ENCODE results near the gene TMEM121B. TPM values are rescaled to one million over a fixed set of nuclear protein-coding genes. Genes with fewer than 3 reads are reported as not detected.
A peak's percentile ranks its signal among the peaks of the same experiment; 100 is the strongest.

Gene TMEM121B
- polyA plus RNA-seq, 3 donors = 1.4 to 3.2 (median 1.9) TPM

DNA sequence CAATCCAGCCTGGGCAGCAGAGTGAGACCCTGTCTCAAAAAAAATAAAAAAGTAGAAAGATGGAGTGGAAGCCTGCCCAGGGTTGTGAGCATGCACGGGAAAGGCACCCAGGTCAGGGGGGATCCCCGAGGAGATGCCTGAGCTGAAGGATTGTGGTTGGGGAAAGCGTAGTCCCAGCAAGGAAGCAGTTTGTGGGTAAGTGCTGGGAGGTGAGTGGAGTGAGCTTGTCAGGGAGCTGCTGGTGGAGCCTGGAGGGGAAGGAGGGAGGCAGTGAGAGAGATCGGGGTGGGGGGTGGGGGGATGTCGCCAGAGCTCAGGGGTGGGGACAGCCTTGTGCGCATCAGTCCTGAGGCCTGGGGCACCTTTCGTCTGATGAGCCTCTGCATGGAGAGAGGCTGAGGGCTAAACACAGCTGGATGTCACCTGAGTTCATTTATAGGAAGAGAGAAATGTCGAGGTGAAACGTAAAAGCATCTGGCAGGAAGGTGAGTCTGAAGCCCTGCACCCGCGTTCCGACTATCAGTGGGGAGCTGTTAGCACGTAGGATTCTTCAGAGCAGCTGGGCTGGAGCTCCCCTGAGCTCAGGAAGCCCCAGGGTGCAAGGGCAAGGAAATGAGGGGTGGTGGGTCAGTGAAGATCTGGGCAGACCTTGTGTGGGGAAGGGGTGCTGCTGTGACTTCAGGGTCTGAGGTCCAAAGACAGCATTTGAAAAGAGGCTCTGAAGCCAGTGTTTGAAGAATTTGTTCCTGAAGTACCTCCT, 10.2 kb downstream of the TMEM121B start:
- H3K36me3 Mint-ChIP-seq = peaks cover 58 to 85% of the 10 kb centered on the region in 2 donors
- DNase-seq = peak in 1 of 3 donors; percentile 2
- H3K27me3 Mint-ChIP-seq (ENCODE audit: low read depth in 3 of 3) = peaks cover 0 to 2% (median 0%) of the 10 kb centered on the region in 3 donors
- intact Hi-C loops (cut with micrococcal nuclease) = no loop called here
- WGBS (ENCODE audit: insufficient coverage) = 65% methylated on average over 13 of the region's 13 CpGs
- H3K27ac Mint-ChIP-seq = peak overlapping the region; percentile 37 to 88 (median 80)
- H3K79me2 ChIP-seq (ENCODE audit: insufficient read depth, low read length) = peaks cover 80% of the 10 kb centered on the region
- peaks cover 99 to 100% of the 10 kb centered on the region in 2 donors for H3K4me1 ChIP-seq (ENCODE audit: control insufficient read depth in 1 of 2, insufficient read depth in 2 of 2, low read length in 2 of 2)
- H4K20me1 ChIP-seq (ENCODE audit: insufficient read depth, low read length) = peaks cover 82% of the 10 kb centered on the region
- no peak overlapping the region for H3K4me3 ChIP-seq (replicated peaks in 1 of 3; ENCODE audit: low read depth in 2 of 3, low read length in 3 of 3)
- H3K4me3 Mint-ChIP-seq = peak overlapping the region; percentile 31 to 55
- TF ChIP-seq, protein P1, sequence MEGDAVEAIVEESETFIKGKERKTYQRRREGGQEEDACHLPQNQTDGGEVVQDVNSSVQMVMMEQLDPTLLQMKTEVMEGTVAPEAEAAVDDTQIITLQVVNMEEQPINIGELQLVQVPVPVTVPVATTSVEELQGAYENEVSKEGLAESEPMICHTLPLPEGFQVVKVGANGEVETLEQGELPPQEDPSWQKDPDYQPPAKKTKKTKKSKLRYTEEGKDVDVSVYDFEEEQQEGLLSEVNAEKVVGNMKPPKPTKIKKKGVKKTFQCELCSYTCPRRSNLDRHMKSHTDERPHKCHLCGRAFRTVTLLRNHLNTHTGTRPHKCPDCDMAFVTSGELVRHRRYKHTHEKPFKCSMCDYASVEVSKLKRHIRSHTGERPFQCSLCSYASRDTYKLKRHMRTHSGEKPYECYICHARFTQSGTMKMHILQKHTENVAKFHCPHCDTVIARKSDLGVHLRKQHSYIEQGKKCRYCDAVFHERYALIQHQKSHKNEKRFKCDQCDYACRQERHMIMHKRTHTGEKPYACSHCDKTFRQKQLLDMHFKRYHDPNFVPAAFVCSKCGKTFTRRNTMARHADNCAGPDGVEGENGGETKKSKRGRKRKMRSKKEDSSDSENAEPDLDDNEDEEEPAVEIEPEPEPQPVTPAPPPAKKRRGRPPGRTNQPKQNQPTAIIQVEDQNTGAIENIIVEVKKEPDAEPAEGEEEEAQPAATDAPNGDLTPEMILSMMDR (IDR thresholded peaks at IDR 0.05) = no peak
- peak overlapping the region; percentile 11 to 86 for H3K27ac ChIP-seq (ENCODE audit: low read depth in 1 of 2, low read length in 2 of 2)
- peaks cover 0 to 2% (median 0%) of the 10 kb centered on the region in 7 donors for H3K9me3 Mint-ChIP-seq
- no peak overlapping the region for H2AFZ ChIP-seq (ENCODE audit: insufficient read depth, low read depth, low read length, poor library complexity, severe bottlenecking)
- no peaks in the 10 kb centered on the region for H3K27me3 ChIP-seq (ENCODE audit: control insufficient read depth in 2 of 2, insufficient read depth in 2 of 2, low read length in 2 of 2)
- H3K4me2 ChIP-seq (replicated peaks; ENCODE audit: extremely low read depth, low read length, poor library complexity, severe bottlenecking) = peak overlapping the region; percentile 17
- peaks cover 57 to 75% of the 10 kb centered on the region in 2 donors for H3K36me3 ChIP-seq (replicated peaks in 1 of 2; ENCODE audit: control insufficient read depth in 1 of 2, insufficient read depth in 2 of 2, low read length in 2 of 2)
- no peaks in the 10 kb centered on the region for H3K9me3 ChIP-seq (replicated peaks in 1 of 2; ENCODE audit: control insufficient read depth in 1 of 2, insufficient read depth in 1 of 2, low read length in 2 of 2)
- H3K9ac ChIP-seq (ENCODE audit: insufficient read depth, low read length, poor library complexity, severe bottlenecking) = peak overlapping the region; percentile 6
- peaks cover 91% of the 10 kb centered on the region for H3K4me1 Mint-ChIP-seq

DNA sequence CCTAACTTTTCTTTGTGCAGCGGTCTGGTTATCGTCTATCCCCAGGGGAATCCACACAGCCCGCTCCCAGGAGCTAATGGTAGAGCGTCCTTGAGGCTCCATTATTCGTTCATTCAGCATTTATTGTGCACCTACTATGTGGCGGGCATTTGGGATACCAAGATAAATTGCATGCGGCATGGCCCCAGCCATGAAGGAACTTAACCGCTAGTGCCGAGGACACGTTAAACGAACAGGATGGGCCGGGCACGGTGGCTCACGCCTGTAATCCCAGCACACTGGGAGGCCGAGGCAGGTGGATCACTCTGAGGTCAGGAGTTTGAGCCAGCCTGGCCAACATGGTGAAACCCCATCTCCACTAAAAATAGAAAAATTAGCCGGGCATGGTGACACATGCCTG, 11.2 kb downstream of the TMEM121B start:
- Histone ChIP-seq H3K79me2 (ENCODE audit: insufficient read depth, low read length) (peaks cover 84% of the 10 kb centered on the region), H3K4me1 (ENCODE audit: control insufficient read depth in 1 of 2, insufficient read depth in 2 of 2, low read length in 2 of 2) (peaks cover 99 to 100% of the 10 kb centered on the region in 2 donors), H3K9me3 (replicated peaks in 1 of 2; ENCODE audit: control insufficient read depth in 1 of 2, insufficient read depth in 1 of 2, low read length in 2 of 2) (no peaks in the 10 kb centered on the region), H3K4me2 (replicated peaks; ENCODE audit: extremely low read depth, low read length, poor library complexity, severe bottlenecking) (no peak overlapping the region), H3K27ac (ENCODE audit: low read depth in 1 of 2, low read length in 2 of 2) (peak overlapping the region in 1 of 2 donors; percentile 85), H2AFZ (ENCODE audit: insufficient read depth, low read depth, low read length, poor library complexity, severe bottlenecking) (no peak overlapping the region), H3K4me3 (replicated peaks in 1 of 3; ENCODE audit: low read depth in 2 of 3, low read length in 3 of 3) (no peak overlapping the region), H3K9ac (ENCODE audit: insufficient read depth, low read length, poor library complexity, severe bottlenecking) (no peak overlapping the region), H4K20me1 (ENCODE audit: insufficient read depth, low read length) (peaks cover 84% of the 10 kb centered on the region), H3K27me3 (ENCODE audit: control insufficient read depth in 2 of 2, insufficient read depth in 2 of 2, low read length in 2 of 2) (no peaks in the 10 kb centered on the region), H3K36me3 (replicated peaks in 1 of 2; ENCODE audit: control insufficient read depth in 1 of 2, insufficient read depth in 2 of 2, low read length in 2 of 2) (peaks cover 67 to 85% of the 10 kb centered on the region in 2 donors)
- H3K4me1 Mint-ChIP-seq = peaks cover 91% of the 10 kb centered on the region
- H3K9me3 Mint-ChIP-seq = no peaks in the 10 kb centered on the region
- 98% methylated on average over 8 of the region's 16 CpGs for WGBS (ENCODE audit: insufficient coverage)
- H3K27me3 Mint-ChIP-seq (ENCODE audit: low read depth in 3 of 3) = peaks cover 0 to 2% (median 0%) of the 10 kb centered on the region in 3 donors
- TF ChIP-seq, protein P1 (IDR thresholded peaks at IDR 0.05) = no peak
- intact Hi-C loops (cut with micrococcal nuclease) = loop anchor here (5.0 to 10.0 kb wide), 3 partner anchors 47 to 665 kb away; partner anchors contain the start of genes BID (in 1 of the 2) and HDHD5 (in 1 of the 2)
- no peak overlapping the region for H3K4me3 Mint-ChIP-seq
- no peak for DNase-seq
- peaks cover 68 to 91% of the 10 kb centered on the region in 2 donors for H3K36me3 Mint-ChIP-seq
- H3K27ac Mint-ChIP-seq = peak overlapping the region; percentile 26 to 88 (median 73)

Measured in CD14-positive monocyte (primary cell).